Neuronal stem cell (in vitro differentiated cells): ENCODE data around the gene MAGI1.

Experiments
- DNase-seq: peaks from one replicate; pipeline ENCODE4 v3.0.0-alpha.2; 2013; ENCODE audit warnings: low spot score
- H2AFZ ChIP-seq: one replicate; pipeline ENCODE4 v1.6.1; 2013; ENCODE audit warnings: mild to moderate bottlenecking, low read length, inconsistent platforms
- H2AK5ac ChIP-seq: 2 replicates; pipeline ENCODE4 v1.6.1; 2013; ENCODE audit warnings: low read depth, mild to moderate bottlenecking, inconsistent platforms, low read length, moderate library complexity, mixed read lengths
- H2BK120ac ChIP-seq: 2 replicates; pipeline ENCODE4 v1.6.1; 2013; ENCODE audit warnings: low read depth, mild to moderate bottlenecking, inconsistent platforms, low read length, moderate library complexity, mixed read lengths
- H2BK12ac ChIP-seq: one replicate; pipeline ENCODE4 v1.6.1; 2013; ENCODE audit warnings: low read length, inconsistent platforms
- H2BK15ac ChIP-seq: 2 replicates; pipeline ENCODE4 v1.6.1; 2013; ENCODE audit warnings: mild to moderate bottlenecking, low read length, inconsistent platforms, mixed read lengths
- H2BK5ac ChIP-seq: one replicate; pipeline ENCODE4 v1.6.1; 2013; ENCODE audit warnings: inconsistent platforms, mild to moderate bottlenecking, low read length, moderate library complexity
- H3K14ac ChIP-seq: one replicate; pipeline ENCODE4 v1.6.1; 2013; ENCODE audit warnings: low read length, inconsistent platforms
- H3K18ac ChIP-seq: 2 replicates; pipeline ENCODE4 v1.6.1; 2013; ENCODE audit warnings: low read length, inconsistent platforms
- H3K23ac ChIP-seq: 2 replicates; pipeline ENCODE4 v1.6.1; 2013; ENCODE audit warnings: low read depth, mild to moderate bottlenecking, mixed read lengths, low read length, inconsistent platforms; ENCODE audit not compliant: poor library complexity
- H3K27ac ChIP-seq: replicated peaks from 3 replicates; pipeline ENCODE4 v1.5.1; 2013; ENCODE audit warnings: low read length, inconsistent platforms
- H3K27me3 ChIP-seq, 3 experiments: 2 replicates each; pipeline ENCODE4 v1.6.1; 2013; ENCODE audit warnings: low read length in 3 of 3, mild to moderate bottlenecking in 2 of 3, inconsistent platforms in 1 of 3, low read depth in 1 of 3, mixed read lengths in 1 of 3, moderate library complexity in 1 of 3; ENCODE audit not compliant: control insufficient read depth in 3 of 3, insufficient read depth in 3 of 3
- H3K36me3 ChIP-seq, 2 donors: replicated peaks in 1 of 2; 2 replicates each; pipeline ENCODE4 v1.6.1; 2013; ENCODE audit warnings: low read length in 2 of 2; ENCODE audit not compliant: control insufficient read depth in 2 of 2, insufficient read depth in 2 of 2
- H3K4ac ChIP-seq: 2 replicates; pipeline ENCODE4 v1.6.1; 2013; ENCODE audit warnings: inconsistent platforms, mild to moderate bottlenecking, low read length, moderate library complexity
- H3K4me1 ChIP-seq, 2 donors: 1 replicate in 1 of 2; 2 replicates in 1 of 2; pipeline ENCODE4 v1.6.1; 2013; ENCODE audit warnings: low read length in 2 of 2, low read depth in 1 of 2; ENCODE audit not compliant: control insufficient read depth in 2 of 2, insufficient read depth in 1 of 2
- H3K4me2 ChIP-seq: one replicate; pipeline ENCODE4 v1.6.1; 2013; ENCODE audit warnings: mild to moderate bottlenecking, low read length, inconsistent platforms; ENCODE audit not compliant: insufficient read depth, poor library complexity, severe bottlenecking
- H3K4me3 ChIP-seq, 2 donors: 2 replicates each; pipeline ENCODE4 v1.5.1; 2013; ENCODE audit warnings: low read length in 2 of 2, mild to moderate bottlenecking in 2 of 2, inconsistent platforms in 1 of 2, moderate library complexity in 1 of 2
- H3K79me1 ChIP-seq: one replicate; pipeline ENCODE4 v1.6.1; 2013; ENCODE audit warnings: low read depth, mild to moderate bottlenecking, inconsistent platforms, low read length, moderate library complexity
- H3K9ac ChIP-seq: one replicate; pipeline ENCODE4 v1.6.1; 2013; ENCODE audit warnings: mild to moderate bottlenecking, low read depth, low read length, inconsistent platforms; ENCODE audit not compliant: poor library complexity
- H3K9me3 ChIP-seq, 2 donors: replicated peaks in 1 of 2; 2 replicates each; pipeline versions ENCODE3 to v1.6.1; 2013; ENCODE audit warnings: low read length in 2 of 2, mild to moderate bottlenecking in 2 of 2, inconsistent platforms in 1 of 2, low read depth in 1 of 2, mixed read lengths in 1 of 2, moderate library complexity in 1 of 2; ENCODE audit not compliant: control insufficient read depth in 2 of 2, insufficient read depth in 1 of 2
- H4K8ac ChIP-seq: one replicate; pipeline ENCODE4 v1.6.1; 2013; ENCODE audit warnings: low read depth, mild to moderate bottlenecking, inconsistent platforms, low read length, moderate library complexity
- H4K91ac ChIP-seq: one replicate; pipeline ENCODE4 v1.6.1; 2013; ENCODE audit warnings: low read length, low read depth, mild to moderate bottlenecking, inconsistent platforms; ENCODE audit not compliant: poor library complexity
- WGBS, 2 donors: extraction: QIAGEN DNeasy Blood & Tissue Kit; methylation state at CpG; one replicate each; pipeline ENCODE4 v1.1.7; 2013; ENCODE audit warnings: missing lambda C conversion rate in 2 of 2, mixed read lengths in 1 of 2; ENCODE audit not compliant: insufficient read length in 2 of 2, insufficient replicate concordance in 1 of 2; ENCODE audit errors: extremely low coverage in 2 of 2; 5-methylcytosine and 5-hydroxymethylcytosine counted together

Gene MAGI1

GRCh38 chr3:65493938-65494337, 544.8 kb downstream of the MAGI1 start:
- Histone ChIP-seq H2BK120ac (no peak overlapping the region), H3K79me1 (peaks cover 3% of the 10 kb centered on the region), H4K8ac (no peak overlapping the region), H3K9ac (no peak overlapping the region), H2AK5ac (no peak overlapping the region), H2BK5ac (no peak overlapping the region), H3K4me1 (peaks cover 0 to 6% of the 10 kb centered on the region in 2 donors), H3K18ac (no peak overlapping the region), H4K91ac (no peak overlapping the region), H3K14ac (no peak overlapping the region), H3K4ac (no peak overlapping the region), H2AFZ (no peak overlapping the region), H3K27me3 (no peaks in the 10 kb centered on the region), H3K23ac (no peak overlapping the region), H2BK12ac (no peak overlapping the region), H3K9me3 (peaks cover 0 to 6% of the 10 kb centered on the region in 2 donors), H3K4me3 (no peak overlapping the region), H3K27ac (no peak overlapping the region), H3K4me2 (no peak overlapping the region), H3K36me3 (peaks cover 2 to 37% of the 10 kb centered on the region in 2 donors), H2BK15ac (no peak overlapping the region)
- no peak for DNase-seq
- no CpG with 5 or more reads among the region's 7 CpGs for WGBS, 2 donors

DNA sequence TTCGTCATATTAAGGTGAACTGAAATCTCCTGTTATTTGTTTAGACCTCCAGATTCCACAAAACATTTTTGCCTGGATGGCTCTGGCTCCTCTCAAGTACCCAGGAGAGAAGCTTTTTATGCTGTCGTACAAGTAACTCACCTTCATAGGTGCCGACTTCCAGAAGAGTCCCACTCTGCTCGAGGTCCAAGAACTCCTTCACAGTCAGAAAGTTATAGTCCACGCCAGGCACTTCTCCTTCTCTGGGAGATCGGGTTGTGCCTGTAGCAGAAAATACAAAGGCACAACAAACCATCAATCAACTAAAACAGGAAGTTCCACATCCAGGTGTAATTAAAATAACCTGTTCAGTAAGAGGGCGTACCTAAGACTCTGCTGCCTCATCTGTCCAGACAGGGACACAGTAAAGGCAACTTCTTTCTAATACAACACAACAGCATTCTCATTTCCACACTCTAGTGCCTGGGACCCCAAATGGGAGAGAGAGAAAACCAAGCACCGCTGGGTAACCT, 545.3 kb downstream of the MAGI1 start:
- H2AK5ac ChIP-seq: no peak overlapping the region
- DNase-seq: no peak
- no peak overlapping the region for H2BK120ac ChIP-seq
- no peak overlapping the region for H4K8ac ChIP-seq
- no CpG with 5 or more reads among the region's 8 CpGs for WGBS, 2 donors
- H3K4me2 ChIP-seq: no peak overlapping the region
- H3K4ac ChIP-seq: no peak overlapping the region
- peaks cover 0 to 4% of the 10 kb centered on the region in 2 donors for H3K4me1 ChIP-seq
- H3K18ac ChIP-seq: no peak overlapping the region
- no peak overlapping the region for H4K91ac ChIP-seq
- H2BK12ac ChIP-seq: no peak overlapping the region
- H3K14ac ChIP-seq: no peak overlapping the region
- H2BK5ac ChIP-seq: no peak overlapping the region
- H3K79me1 ChIP-seq: peaks cover 3% of the 10 kb centered on the region
- no peak overlapping the region for H3K4me3 ChIP-seq
- no peak overlapping the region for H2AFZ ChIP-seq
- H3K27me3 ChIP-seq: no peaks in the 10 kb centered on the region
- H3K9ac ChIP-seq: no peak overlapping the region
- H2BK15ac ChIP-seq: no peak overlapping the region
- no peak overlapping the region for H3K23ac ChIP-seq
- no peak overlapping the region for H3K27ac ChIP-seq
- H3K9me3 ChIP-seq: peaks cover 0 to 6% of the 10 kb centered on the region in 2 donors
- peaks cover 2 to 42% of the 10 kb centered on the region in 2 donors for H3K36me3 ChIP-seq

- Histone ChIP-seq H3K9ac (no peak overlapping the region), H4K8ac (no peak overlapping the region), H3K79me1 (peaks cover 3% of the 10 kb centered on the region), H3K27ac (no peak overlapping the region), H3K23ac (no peak overlapping the region), H3K27me3 (no peaks in the 10 kb centered on the region), H4K91ac (no peak overlapping the region), H2BK12ac (no peak overlapping the region), H2AFZ (no peak overlapping the region), H3K4me1 (peaks cover 0 to 4% of the 10 kb centered on the region in 2 donors), H2BK120ac (no peak overlapping the region), H3K36me3 (peaks cover 2 to 46% of the 10 kb centered on the region in 2 donors), H3K4me2 (no peak overlapping the region), H3K9me3 (peaks cover 0 to 6% of the 10 kb centered on the region in 2 donors), H2BK15ac (no peak overlapping the region), H2BK5ac (no peak overlapping the region), H3K14ac (no peak overlapping the region), H3K4me3 (no peak overlapping the region), H3K18ac (no peak overlapping the region), H2AK5ac (no peak overlapping the region), H3K4ac (no peak overlapping the region)
- no peak for DNase-seq
- no CpG with 5 or more reads among the region's 2 CpGs for WGBS, 2 donors
Measured at GRCh38 chr3:65492249-65492648, 546.5 kb downstream of the MAGI1 start.

GRCh38 chr3:65490114-65490513, 548.6 kb downstream of the MAGI1 start:
- Histone ChIP-seq H3K79me1 (peaks cover 3% of the 10 kb centered on the region), H3K9me3 (peaks cover 0 to 6% of the 10 kb centered on the region in 2 donors), H3K4me3 (no peak overlapping the region), H3K14ac (no peak overlapping the region), H3K4me1 (no peaks in the 10 kb centered on the region), H3K36me3 (peaks cover 2 to 46% of the 10 kb centered on the region in 2 donors), H4K91ac (no peak overlapping the region), H3K18ac (no peak overlapping the region), H3K4me2 (no peak overlapping the region), H2BK120ac (no peak overlapping the region), H3K23ac (no peak overlapping the region), H3K27ac (no peak overlapping the region), H2BK15ac (no peak overlapping the region), H3K9ac (no peak overlapping the region), H3K4ac (no peak overlapping the region), H3K27me3 (no peaks in the 10 kb centered on the region), H2BK5ac (no peak overlapping the region), H2AFZ (no peak overlapping the region), H2BK12ac (no peak overlapping the region), H2AK5ac (no peak overlapping the region), H4K8ac (no peak overlapping the region)
- DNase-seq: no peak
- WGBS, 2 donors: no CpG with 5 or more reads among the region's 3 CpGs
